HCT116 (cell line): ENCODE measurements around the gene ARHGAP18. TPM values are rescaled to one million over a fixed set of nuclear protein-coding genes. Genes with fewer than 3 reads are reported as not detected.
A peak's percentile ranks its signal among the peaks of the same experiment; 100 is the strongest.

Experiments used
- ATAC-seq: fragments of 200-7000 bp; cut with Tn5 transposase; 2 replicates; pipeline ENCODE4 v1.9.1; 2020; ENCODE audit warnings: mild to moderate bottlenecking, moderate library complexity
- BruUV-seq: library from RNA; stranded (reverse); fragments of 400-500 nt; replicated peaks from 2 replicates; lab custom pipeline; 2021; lab: Mats Ljungman, UMichigan
- CTCF ChIA-PET: fragments of 300-600 bp; sonication (Branson Sonifier 250); formaldehyde crosslinking; loops from one replicate; lab custom pipeline; 2021; ENCODE audit warnings: antibody characterized with exemption; lab: Charles Lee
- POLR2A ChIA-PET: fragments of 300-600, 350-600 bp; sonication (Branson Sonifier 250); formaldehyde crosslinking; loops from one replicate; lab custom pipeline; 2021; ENCODE audit warnings: antibody characterized with exemption; lab: Charles Lee
- RAD21 ChIA-PET, 2 experiments: fragments of 300-600 bp; sonication (Branson Sonifier 250); formaldehyde crosslinking; loops; one replicate each; lab custom pipeline; 2023; ENCODE audit warnings: low total read pairs in 2 of 2; ENCODE audit not compliant: uncharacterized antibody in 2 of 2, unreplicated experiment in 2 of 2, low non-redundant PET in 1 of 2; lab: Charles Lee
- DNase-seq: peaks from one replicate; pipeline ENCODE4 v3.0.0-alpha.2; 2010; ENCODE audit warnings: low read depth, low spot score
- H2AFZ ChIP-seq: fragments of 200-600 bp; shearing (Covaris generic), sonication (generic); 2 replicates; pipeline ENCODE4 v1.6.1; 2017; ENCODE audit warnings: low read depth, mixed run types, mixed read lengths, antibody characterized with exemption, low read length; ENCODE audit not compliant: poor library complexity, severe bottlenecking
- H3K27ac ChIP-seq: 2 replicates; pipeline ENCODE4 v1.5.1; 2012; ENCODE audit warnings: low read depth, low read length
- H3K27me3 ChIP-seq: fragments of 200-600 bp; sonication (generic); 2 replicates; pipeline ENCODE4 v1.6.1; 2016; ENCODE audit warnings: mixed run types, low read length, mixed read lengths; ENCODE audit not compliant: insufficient read depth
- H3K36me3 ChIP-seq, 2 experiments: fragments of 200-500 bp in 1 of 2; fragments of 200-600 bp in 1 of 2; sonication (Bioruptor generic) in 1 of 2; sonication (generic) in 1 of 2; 2 replicates each; pipeline versions ENCODE4 v1.5.1 to v1.6.1; 2014 to 2016; ENCODE audit warnings: low read length in 2 of 2, inconsistent platforms in 1 of 2, mixed read lengths in 1 of 2, mixed run types in 1 of 2; ENCODE audit not compliant: insufficient read depth in 2 of 2, control insufficient read depth in 1 of 2
- H3K4me1 ChIP-seq, 2 experiments: fragments of 200-600 bp in 1 of 2; sonication (generic) in 1 of 2; 2 replicates each; pipeline versions ENCODE4 v1.5.1 to v1.6.1; 2012 to 2017; ENCODE audit warnings: low read length in 2 of 2, inconsistent platforms in 1 of 2, mild to moderate bottlenecking in 1 of 2, mixed read lengths in 1 of 2, mixed run types in 1 of 2, moderate library complexity in 1 of 2; ENCODE audit not compliant: insufficient read depth in 2 of 2, control insufficient read depth in 1 of 2
- H3K4me2 ChIP-seq: fragments of 200-600 bp; sonication (generic); 2 replicates; pipeline ENCODE4 v1.6.1; 2017; ENCODE audit warnings: mixed run types, low read length, mixed read lengths
- H3K4me3 ChIP-seq, 2 experiments: fragments of 200-600 bp in 1 of 2; sonication (generic) in 1 of 2; replicated peaks in 1 of 2; 2 replicates each; pipeline ENCODE4 v1.5.1; 2011 to 2016; ENCODE audit warnings: low read length in 2 of 2, control low read depth in 1 of 2, low read depth in 1 of 2, mild to moderate bottlenecking in 1 of 2, mixed read lengths in 1 of 2, mixed run types in 1 of 2
- H3K79me2 ChIP-seq: fragments of 200-600 bp; sonication (generic); 2 replicates; pipeline ENCODE4 v1.6.1; 2017; ENCODE audit warnings: mild to moderate bottlenecking, mixed run types, low read length, moderate library complexity, mixed read lengths; ENCODE audit not compliant: insufficient read depth
- H3K9ac ChIP-seq: fragments of 200-600 bp; sonication (generic); 2 replicates; pipeline ENCODE4 v1.6.1; 2016; ENCODE audit warnings: low read length, mixed read lengths
- H3K9me2 ChIP-seq: fragments of 200-600 bp; sonication (generic), shearing (Covaris generic); 2 replicates; pipeline ENCODE4 v1.6.1; 2017; ENCODE audit warnings: mixed run types, mild to moderate bottlenecking, moderate library complexity; ENCODE audit not compliant: insufficient read depth
- H3K9me3 ChIP-seq, 2 experiments: fragments of 200-500 bp in 1 of 2; fragments of 200-600 bp in 1 of 2; sonication (Bioruptor generic) in 1 of 2; sonication (generic) in 1 of 2; 2 replicates each; pipeline ENCODE4 v1.6.1; 2014 to 2017; ENCODE audit warnings: low read length in 2 of 2, mixed read lengths in 2 of 2, inconsistent platforms in 1 of 2, low read depth in 1 of 2, mild to moderate bottlenecking in 1 of 2, mixed run types in 1 of 2, moderate library complexity in 1 of 2; ENCODE audit not compliant: control insufficient read depth in 1 of 2, insufficient read depth in 1 of 2
- H4K20me1 ChIP-seq: fragments of 200-600 bp; sonication (generic), shearing (Covaris generic); 2 replicates; pipeline ENCODE4 v1.6.1; 2017; ENCODE audit warnings: mixed run types, mild to moderate bottlenecking, moderate library complexity; ENCODE audit not compliant: insufficient read depth
- FOSL1 ChIP-seq: IDR thresholded peaks from 2 replicates; pipeline ENCODE4 v1.6.1; 2012; ENCODE audit warnings: low read depth
- REST ChIP-seq: IDR thresholded peaks from 2 replicates; pipeline ENCODE4 v1.6.1; 2012; ENCODE audit warnings: low read depth
- SRF ChIP-seq: IDR thresholded peaks from 2 replicates; pipeline ENCODE4 v1.6.1; 2012; ENCODE audit warnings: low read depth
- TCF7L2 ChIP-seq: IDR thresholded peaks from 2 replicates; pipeline ENCODE4 v1.7.0; 2011; ENCODE audit warnings: borderline replicate concordance, inconsistent platforms; ENCODE audit not compliant: insufficient read depth, insufficient read length; ENCODE audit errors: extremely low read depth
- ZFX ChIP-seq: fragments of 450-650 bp; IDR thresholded peaks from 2 replicates; pipeline ENCODE4 v1.6.1; 2017
- ZNF274 ChIP-seq: fragments of 200-500 bp; sonication (Bioruptor generic); IDR thresholded peaks from 2 replicates; pipeline ENCODE4 v1.6.1; 2014; ENCODE audit warnings: mild to moderate bottlenecking, low read depth, low read length, inconsistent platforms
- intact Hi-C: fragments of 100-400 bp; cut with micrococcal nuclease; formaldehyde crosslinking; loops from 2 replicates; pipeline ENCODE4 v1.10.0; 2022
- total RNA-seq: library from RNA; stranded (reverse); gene quantifications from one replicate; pipeline ENCODE4 v1.2.1, GENCODE V29; 2021; ENCODE audit not compliant: unreplicated experiment

The ARHGAP18 gene
- total RNA-seq, 1 experiment from 2014 or later = 70.3 TPM

DNA sequence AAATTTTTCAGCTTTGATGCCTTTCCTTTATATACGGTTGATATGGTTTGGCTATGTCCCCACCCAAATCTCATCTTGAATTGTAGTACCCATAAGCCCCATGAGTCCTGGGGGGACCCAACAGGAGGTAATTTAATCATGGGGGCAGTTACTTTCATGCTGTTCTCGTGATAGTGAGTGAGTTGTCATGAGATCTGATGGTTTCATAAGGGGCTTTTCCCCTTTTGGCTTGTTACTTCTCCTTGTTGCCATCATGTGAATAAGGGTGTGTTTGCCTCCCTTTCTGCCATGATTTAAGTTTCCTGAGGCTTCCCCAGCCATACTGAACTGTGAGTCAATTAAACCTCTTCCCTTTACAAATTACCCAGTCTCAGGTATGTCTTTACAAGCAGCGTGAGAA, 66.8 kb downstream of the ARHGAP18 start:
- TF ChIP-seq REST = no peak
- ChIA-PET POLR2A (no interaction called here), RAD21 (no interaction called here), CTCF (interaction anchor here (1.2 kb wide), 1 partner anchor 132 kb away, joined by 3 read pairs; no protein-coding TSS in a partner anchor)
- no TSS peak for BruUV-seq
- Histone ChIP-seq H3K9me2 (no peaks in the 10 kb centered on the region), H3K36me3 (no peaks in the 10 kb centered on the region; a peak in 1 of 4 replicates), H3K27ac (peak overlapping the region; percentile 99), H3K9me3 (no peaks in the 10 kb centered on the region), H3K4me3 (no peak overlapping the region), H3K4me1 (peaks cover 92 to 96% of the 10 kb centered on the region in 2 experiments), H3K4me2 (peak overlapping the region; percentile 71; the same call in 1 of the 2 replicates), H3K27me3 (no peaks in the 10 kb centered on the region), H3K79me2 (peaks cover 65% of the 10 kb centered on the region), H3K9ac (0 out of 2 replicates have a peak overlapping the region, but pooled peaks have one; percentile 64), H2AFZ (no peak overlapping the region), H4K20me1 (no peaks in the 10 kb centered on the region)
- no peak for ATAC-seq
- DNase-seq = no peak
- intact Hi-C loops = no loop called here

GRCh38 chr6:129642322-129642721, 67.7 kb downstream of the ARHGAP18 start:
- no TSS peak for BruUV-seq
- no peaks in the 10 kb centered on the region for H4K20me1 ChIP-seq
- peaks cover 57% of the 10 kb centered on the region for H3K79me2 ChIP-seq
- ChIA-PET RAD21 (no interaction called here), CTCF (no interaction called here), POLR2A (no interaction called here)
- no peak overlapping the region for H2AFZ ChIP-seq
- intact Hi-C loops = no loop called here
- no peak overlapping the region for H3K4me3 ChIP-seq
- DNase-seq (no peak), ATAC-seq (no peak)
- H3K4me1 ChIP-seq = peaks cover 89 to 92% of the 10 kb centered on the region in 2 experiments
- H3K27me3 ChIP-seq = no peaks in the 10 kb centered on the region
- no peaks in the 10 kb centered on the region for H3K9me2 ChIP-seq
- H3K4me2 ChIP-seq = peak overlapping the region; percentile 52
- peaks cover 2 to 6% of the 10 kb centered on the region in 2 experiments; a peak in 1 of 4 replicates for H3K36me3 ChIP-seq
- TF ChIP-seq ZNF274 (no peak), TCF7L2 (no peak), FOSL1 (no peak), ZFX (no peak), SRF (no peak)
- no peaks in the 10 kb centered on the region for H3K9me3 ChIP-seq
- H3K27ac ChIP-seq = peak overlapping the region; percentile 99
- H3K9ac ChIP-seq = no peak overlapping the region
